HG02759 (cell line): Measurements from ENCODE around the gene NUDT5.

Source experiments
- ATAC-seq: cut with Tn5 transposase; IDR thresholded peaks from one replicate; pipeline ENCODE4 v1.9.1; 2021; ENCODE audit warnings: mild to moderate bottlenecking, moderate library complexity; ENCODE audit not compliant: unreplicated experiment

Gene NUDT5

DNA sequence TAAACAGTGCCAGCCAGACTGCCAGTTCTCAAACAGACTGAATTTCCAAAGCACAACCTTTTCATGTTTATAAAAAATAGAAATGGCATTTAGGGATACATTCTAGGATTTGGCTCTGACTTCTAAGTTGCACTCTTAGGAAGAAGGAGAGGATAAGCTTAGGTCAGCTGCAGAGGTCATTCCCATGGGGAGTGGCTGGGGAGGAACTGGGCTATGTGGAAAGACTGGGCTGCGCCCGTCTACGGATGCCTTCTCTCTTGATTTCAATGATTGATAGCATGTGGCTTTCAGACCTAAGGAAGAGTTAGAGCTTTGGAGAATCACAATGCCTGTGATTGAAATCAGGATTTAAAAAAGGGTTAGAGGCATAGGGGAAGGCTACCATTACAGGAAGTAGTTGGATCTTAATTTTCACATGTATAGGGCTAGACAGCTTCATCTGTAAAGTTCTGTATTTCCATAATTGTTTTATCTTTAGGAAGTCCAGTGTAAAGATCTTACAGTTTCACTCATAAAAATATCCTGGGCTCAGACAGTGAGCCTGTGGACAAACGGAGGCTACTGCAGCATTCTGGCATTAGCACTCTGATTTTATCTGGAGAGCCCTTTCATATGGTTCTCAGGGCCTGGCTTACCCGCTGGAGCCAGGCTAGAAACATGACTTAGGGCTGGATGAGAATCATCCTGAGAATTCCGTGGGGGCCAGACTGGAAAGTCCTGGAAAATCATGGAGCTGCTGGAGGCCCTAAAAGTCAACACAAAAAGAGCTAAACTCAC lies 29.5 kb downstream of the NUDT5 start:
- no peak for ATAC-seq

DNA sequence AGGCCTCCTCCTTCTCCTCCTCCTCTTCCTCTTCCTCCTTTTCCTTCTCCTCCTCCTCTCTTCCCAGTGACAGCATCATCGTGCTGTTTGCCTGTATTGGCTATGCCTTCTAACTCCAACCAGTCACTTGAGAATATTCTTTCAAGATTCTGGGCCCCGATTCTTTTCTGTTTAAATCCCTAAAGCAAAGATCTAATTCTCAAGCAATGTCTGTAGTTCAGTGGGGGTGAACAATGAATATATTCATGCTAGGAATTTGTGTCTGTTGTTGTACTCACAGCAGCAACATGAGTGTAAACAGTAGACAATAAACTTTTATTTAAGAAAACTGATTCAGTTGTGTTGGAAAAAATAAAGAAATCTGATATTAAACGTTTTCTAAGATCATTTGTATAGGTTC lies 30.7 kb downstream of the NUDT5 start:
- no peak for ATAC-seq

DNA sequence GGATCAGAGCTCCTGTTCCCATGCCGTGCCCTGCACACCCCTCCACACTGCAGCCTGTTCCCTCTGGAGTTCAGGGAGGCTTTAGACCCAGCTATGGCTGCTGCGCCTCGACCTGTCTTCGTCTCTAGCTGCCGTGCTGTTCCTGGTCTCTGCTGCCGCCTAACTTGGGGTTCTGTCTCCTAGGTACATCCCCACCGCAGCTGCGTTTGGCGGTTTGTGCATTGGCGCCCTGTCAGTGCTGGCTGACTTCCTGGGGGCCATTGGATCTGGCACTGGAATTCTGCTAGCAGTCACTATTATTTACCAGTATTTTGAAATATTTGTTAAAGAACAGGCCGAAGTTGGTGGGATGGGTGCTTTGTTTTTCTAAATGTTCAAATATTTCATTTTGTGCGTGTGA lies 31.6 kb downstream of the NUDT5 start:
- no peak for ATAC-seq

DNA sequence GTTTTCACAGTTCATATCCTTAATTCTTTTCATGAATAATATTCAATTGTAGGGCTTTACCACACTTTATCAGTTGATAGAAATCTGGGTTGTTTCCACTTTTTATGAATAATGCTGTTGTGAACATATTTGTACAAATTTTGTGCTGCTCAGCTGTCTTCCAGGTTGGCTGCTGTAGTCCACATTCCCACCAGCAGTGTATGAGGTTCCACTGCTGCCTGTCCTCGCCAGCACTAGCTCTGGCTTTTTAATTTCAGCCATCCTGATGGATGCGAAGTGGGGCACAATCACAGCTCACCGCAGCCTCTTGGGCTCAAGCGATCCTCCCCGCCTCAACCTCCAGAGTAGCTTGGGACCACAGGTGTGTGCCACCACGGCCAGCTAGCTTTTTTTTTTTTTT lies 32.8 kb downstream of the NUDT5 start:
- ATAC-seq = no peak

DNA sequence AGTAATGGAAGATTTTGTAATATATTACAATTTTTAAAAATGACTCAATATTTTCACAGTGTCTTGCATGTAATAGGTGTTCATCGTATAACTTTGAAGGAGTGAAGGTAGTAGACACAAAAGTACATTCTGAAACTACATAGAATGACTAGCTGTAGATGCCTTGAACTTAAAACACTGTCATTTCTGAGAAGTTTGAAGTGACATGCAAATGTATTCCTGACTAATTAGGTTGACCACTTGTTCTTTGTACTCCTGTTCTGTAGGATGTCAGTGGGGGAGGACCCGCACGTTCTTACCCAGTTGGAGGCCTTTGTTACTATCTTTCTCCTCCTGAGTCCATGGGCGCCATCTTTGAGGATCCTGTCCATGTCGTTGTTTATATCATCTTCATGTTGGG lies 35.0 kb downstream of the NUDT5 start:
- ATAC-seq = no peak

DNA sequence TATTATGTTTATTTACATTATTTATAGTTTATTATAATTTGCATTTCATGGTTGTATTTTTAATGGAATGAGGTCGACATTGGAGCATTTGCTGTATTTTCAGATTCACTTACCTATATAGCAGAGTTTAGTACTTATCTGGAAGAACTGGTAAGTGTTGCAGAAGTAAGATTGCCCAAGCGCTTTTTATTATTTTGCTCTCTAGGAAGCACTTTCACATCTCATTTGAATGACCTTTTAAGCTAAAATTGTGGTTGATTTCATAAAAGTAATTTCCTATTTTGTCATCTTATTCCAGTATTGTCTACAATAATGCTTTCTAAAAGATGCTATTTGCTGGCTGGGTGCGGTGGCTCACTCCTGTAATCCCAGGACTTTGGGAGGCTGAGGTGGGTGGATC lies 37.6 kb downstream of the NUDT5 start:
- ATAC-seq = no peak

DNA sequence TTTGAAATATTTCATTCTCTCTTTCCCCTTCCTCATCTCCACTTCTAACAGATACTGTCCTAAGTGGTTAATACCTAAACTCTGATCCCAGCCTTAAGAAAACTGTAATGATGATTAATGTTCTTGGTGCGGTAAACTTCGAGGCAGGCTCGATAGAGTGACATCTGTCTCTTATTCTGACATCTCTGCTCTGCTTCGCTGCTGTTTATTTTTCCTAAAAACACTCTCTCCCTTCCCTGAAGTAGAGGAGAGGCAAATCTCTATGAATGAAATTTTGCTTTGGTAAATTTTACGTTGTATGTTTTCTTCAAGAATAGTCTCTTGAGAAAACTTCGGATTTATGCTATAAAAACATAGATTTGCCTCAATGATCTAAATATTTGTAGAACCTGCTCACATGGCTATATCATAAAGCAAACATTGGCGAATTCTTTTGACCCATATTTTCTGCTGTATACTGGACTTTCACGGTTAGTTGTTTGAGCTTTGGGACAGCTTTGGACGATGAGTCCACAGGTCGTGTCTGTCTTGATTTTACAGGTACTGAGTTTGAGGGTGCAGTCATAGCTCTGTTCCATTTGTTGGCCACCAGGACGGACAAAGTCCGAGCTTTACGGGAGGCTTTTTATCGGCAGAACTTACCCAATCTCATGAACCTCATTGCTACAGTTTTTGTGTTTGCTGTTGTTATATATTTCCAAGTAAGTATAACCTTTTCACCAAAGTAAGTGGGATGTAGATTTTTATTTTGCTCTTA lies 39.1 kb downstream of the NUDT5 start:
- no peak for ATAC-seq

DNA sequence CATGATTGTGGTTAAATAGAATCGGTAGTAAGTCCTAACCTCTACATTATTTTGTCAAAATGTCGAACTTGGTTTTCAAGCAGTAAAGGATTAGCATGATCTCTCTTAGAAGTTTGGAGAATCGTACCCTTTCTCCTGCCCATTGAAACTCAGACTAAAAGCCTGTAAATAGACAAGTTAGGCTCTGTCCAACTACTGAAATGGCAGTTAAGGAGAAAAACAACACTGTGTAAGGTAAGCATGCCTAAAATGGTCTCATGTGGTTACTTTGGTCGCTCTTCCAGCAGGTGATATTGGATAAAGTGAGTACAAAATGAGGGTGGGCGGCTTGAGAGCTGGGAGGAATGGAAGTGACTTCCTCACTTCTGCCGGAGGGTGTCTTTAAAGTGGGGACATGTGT lies 41.2 kb downstream of the NUDT5 start:
- ATAC-seq = no peak

DNA sequence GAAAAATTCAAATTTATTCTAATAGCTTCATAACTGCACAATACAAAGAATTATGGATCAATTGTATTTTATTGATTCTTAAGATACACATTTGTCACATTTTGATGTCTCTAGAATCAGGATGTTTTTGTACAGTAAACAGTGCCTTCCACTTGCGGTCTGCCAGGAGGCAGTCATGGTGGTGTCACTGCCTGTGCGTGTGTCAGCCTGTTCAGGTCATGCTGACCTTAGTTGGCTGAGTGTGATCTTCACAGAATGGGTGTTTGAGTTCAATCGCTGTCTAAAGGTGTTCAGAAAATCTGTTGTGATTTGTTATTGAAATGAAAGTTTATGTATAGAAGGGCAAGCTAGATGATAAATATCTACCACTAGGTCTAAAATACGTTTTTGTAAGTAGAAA lies 45.5 kb downstream of the NUDT5 start:
- no peak for ATAC-seq

DNA sequence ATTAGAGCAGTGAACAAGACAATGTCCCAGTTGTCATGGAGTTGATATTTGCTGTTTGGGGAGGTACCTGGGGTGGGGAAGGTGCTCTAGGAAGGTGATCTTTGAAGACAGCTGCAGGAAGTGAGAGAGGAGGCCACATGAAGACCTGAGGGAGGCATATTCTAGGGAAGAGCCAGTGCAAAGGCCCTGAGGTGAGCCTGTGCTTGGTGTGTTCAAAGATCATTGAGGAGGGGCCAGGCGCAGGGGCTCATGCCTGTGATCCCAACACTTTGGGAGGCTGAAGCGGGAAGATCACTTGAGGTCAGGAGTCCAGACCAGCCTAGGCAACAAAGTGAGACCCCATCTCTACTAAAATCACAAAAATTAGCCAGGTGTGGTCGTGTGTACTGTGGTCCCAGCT lies 51.2 kb downstream of the NUDT5 start:
- no peak for ATAC-seq

DNA sequence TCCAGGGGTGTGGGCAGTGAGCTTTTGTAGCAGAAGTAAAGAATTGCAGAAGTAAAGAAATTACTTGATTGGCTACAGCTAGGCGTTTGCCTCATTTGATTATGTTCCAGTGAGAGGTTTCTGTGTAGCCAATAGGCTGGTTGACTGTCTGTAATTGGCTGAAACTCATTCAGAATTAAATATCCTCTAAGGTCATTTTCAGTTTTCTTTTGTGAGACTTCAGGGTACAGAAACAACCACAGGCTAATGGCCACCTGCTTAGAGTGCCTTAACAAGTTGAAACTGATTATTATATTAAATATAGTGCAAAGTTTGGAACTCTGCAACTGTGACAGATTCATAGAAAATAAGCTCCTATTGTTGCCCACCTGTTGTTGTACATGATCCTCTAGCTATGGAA lies 55.7 kb downstream of the NUDT5 start:
- ATAC-seq = no peak

DNA sequence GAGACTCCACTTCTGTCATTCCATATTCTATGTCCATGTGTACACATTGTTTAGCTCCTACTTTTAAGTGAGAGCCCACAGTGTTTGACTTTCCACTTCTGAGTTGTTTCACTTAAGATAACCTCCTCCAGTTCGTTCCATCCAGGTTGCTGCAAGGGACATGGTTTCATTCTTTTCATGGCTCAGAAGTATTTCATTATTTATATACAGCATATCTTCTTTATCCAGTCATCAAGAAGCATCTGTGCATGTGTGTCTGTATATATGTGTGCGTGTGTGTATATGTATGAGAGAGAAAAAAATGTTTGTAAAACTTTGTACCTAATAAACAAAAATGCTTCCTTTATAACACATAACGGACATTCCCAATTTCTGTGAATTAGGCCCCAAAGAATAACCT lies 60.1 kb downstream of the NUDT5 start:
- ATAC-seq = no peak

DNA sequence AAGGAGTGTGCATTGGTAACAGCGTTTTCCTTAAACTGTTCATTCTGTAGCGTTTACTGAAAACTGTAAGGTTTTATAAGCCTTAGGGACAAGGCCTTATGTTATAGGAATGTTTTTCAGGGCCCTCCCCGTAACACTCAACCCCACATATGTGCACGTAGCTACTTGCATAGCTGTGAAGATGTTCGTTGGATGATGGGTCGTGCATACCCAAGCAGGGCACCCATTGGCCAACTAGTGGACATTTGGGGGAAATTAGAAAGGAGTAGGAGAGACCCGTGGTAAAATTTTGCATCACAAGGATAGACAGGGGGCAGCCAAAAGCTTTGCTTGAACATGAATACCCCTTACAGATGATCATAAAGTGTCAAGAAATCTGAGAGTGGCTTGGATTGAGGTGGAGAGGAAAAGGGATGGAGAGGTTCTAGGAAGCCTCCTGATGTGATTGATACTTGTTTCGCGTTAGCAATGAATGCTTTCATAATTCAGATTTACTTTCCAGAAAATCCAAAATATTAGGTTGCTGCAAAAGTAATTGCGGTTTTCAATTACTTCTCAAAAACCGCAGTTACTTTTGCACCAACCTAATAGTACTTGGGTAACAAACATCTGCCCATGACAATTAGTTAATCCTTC lies 65.3 kb downstream of the NUDT5 start:
- peak; percentile 30 for ATAC-seq

DNA sequence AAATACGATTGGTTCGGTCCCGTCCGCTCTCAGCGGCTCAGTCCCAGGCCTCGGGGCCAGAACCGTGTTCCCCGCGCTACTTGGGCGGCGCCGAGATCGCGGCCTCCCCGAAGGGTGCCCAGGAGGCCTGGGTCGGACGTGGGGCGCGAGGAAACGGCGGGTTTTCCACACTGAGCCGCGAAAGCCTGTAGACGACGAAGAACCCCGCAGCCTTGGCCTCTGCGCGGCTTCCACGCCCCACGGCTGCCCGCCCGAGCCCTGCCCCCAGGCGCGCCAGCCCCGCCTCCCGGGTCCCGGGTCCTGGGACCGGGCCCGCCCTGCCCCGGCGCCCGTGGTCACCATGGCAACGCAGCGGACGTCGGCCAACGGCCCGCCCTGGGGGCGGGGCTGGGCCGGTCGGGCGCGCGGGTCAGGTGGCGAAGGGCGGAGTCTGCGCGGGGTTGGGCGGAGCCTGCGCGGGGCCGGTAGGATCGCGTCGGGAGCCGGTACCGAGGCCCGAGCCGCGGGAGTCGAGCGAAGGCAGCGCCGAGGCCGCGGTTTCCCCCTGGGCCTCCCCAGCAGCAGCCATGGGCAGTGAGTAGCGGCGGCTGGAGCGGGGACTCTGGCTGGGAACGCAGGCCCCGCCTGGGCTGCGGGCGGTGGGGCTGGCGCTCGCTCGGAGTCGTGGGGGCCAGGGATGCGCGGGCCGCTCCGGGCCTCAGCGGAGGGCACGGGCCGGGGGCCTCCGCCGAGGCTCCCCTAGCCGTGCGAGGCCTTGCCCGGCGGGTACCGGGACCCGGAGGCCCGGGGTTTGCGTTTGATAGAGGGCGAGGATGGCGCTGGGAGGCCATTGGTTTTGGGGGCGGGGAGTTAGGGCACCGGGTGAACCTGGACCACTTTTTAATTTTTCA lies 66.2 kb downstream of the NUDT5 start, which contains the start of gene SEC61A2:
SEC61A2 (plus strand) TSS at position 456 of the 890 bp plus-strand sequence; CDS start at position 567, 111 bp downstream.
- ATAC-seq = peak; percentile 91

DNA sequence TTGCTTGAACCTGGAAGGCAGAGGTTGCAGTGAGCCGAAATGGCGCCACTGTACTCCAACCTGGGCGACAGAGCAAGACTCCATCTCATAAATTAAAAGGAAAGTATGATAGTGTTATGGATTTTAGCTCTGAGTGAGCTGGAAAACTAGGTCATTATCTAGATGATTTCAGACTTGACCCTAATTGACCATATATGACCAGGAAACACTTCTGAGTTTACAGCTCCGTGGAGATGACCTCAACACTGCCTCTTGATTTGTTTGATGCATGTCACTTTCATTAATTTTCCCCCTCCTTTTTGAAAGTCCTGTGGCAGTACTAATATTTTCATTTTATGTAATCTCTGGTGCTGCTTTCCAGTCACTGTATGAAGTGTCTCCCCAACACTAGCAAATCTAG lies 74.0 kb downstream of the NUDT5 start:
- ATAC-seq = peak; percentile 19
